Neural cell (in vitro differentiated cells): ENCODE results near the gene PTPN7. TPM values are rescaled to one million over a fixed set of nuclear protein-coding genes. Genes with fewer than 3 reads are reported as not detected.

Experiments used
- H2AFZ ChIP-seq: fragments of 200-600, 300-800 bp; sonication (generic), shearing (Covaris generic); 2 replicates; pipeline ENCODE4 v1.6.0; 2014; ENCODE audit warnings: low read depth, mild to moderate bottlenecking, antibody characterized with exemption, low read length, moderate library complexity
- H3F3A ChIP-seq: fragments of 200-600 bp; shearing (Covaris generic); 2 replicates; pipeline ENCODE4 v1.6.1; 2016; ENCODE audit warnings: mild to moderate bottlenecking, moderate library complexity, mixed read lengths, antibody characterized with exemption, low read length; ENCODE audit not compliant: insufficient read depth, poor library complexity, severe bottlenecking
- H3K27ac ChIP-seq: fragments of 200-600, 300-800 bp; sonication (generic), shearing (Covaris generic); 2 replicates; pipeline ENCODE4 v1.5.1; 2014; ENCODE audit warnings: mild to moderate bottlenecking, low read length, moderate library complexity
- H3K27me3 ChIP-seq: fragments of 300-800, 200-600 bp; sonication (generic), shearing (Covaris generic); 2 replicates; pipeline ENCODE4 v1.6.0; 2014; ENCODE audit warnings: mild to moderate bottlenecking, low read depth, low read length, moderate library complexity; ENCODE audit not compliant: insufficient read depth
- H3K36me3 ChIP-seq: fragments of 300-800, 200-600 bp; sonication (generic), shearing (Covaris generic); 2 replicates; pipeline ENCODE4 v1.5.1; 2014; ENCODE audit warnings: mild to moderate bottlenecking, antibody characterized with exemption, low read length, moderate library complexity; ENCODE audit not compliant: insufficient read depth
- H3K4me2 ChIP-seq: fragments of 300-800, 200-600 bp; sonication (generic), shearing (Covaris generic); 2 replicates; pipeline ENCODE4 v1.6.0; 2014; ENCODE audit warnings: mild to moderate bottlenecking, low read length
- H3K4me3 ChIP-seq: fragments of 300-800, 200-600 bp; sonication (generic), shearing (Covaris generic); 2 replicates; pipeline ENCODE4 v1.5.1; 2014; ENCODE audit warnings: mild to moderate bottlenecking, low read length, moderate library complexity
- H3K79me2 ChIP-seq: fragments of 200-600 bp; shearing (Covaris generic); replicated peaks from 2 replicates; pipeline ENCODE4 v1.6.0; 2014; ENCODE audit warnings: mild to moderate bottlenecking, low read length, moderate library complexity; ENCODE audit not compliant: insufficient read depth
- H3K9ac ChIP-seq: fragments of 300-800, 200-600 bp; sonication (generic), shearing (Covaris generic); 2 replicates; pipeline ENCODE4 v1.6.1; 2016; ENCODE audit warnings: mild to moderate bottlenecking, low read length, mixed read lengths
- H3K9me2 ChIP-seq: fragments of 200-600 bp; shearing (Covaris generic); 2 replicates; pipeline ENCODE4 v1.6.1; 2016; ENCODE audit warnings: mild to moderate bottlenecking, low read length, mixed read lengths; ENCODE audit not compliant: insufficient read depth
- H3K9me3 ChIP-seq: fragments of 200-600, 300-800 bp; sonication (generic), shearing (Covaris generic); 2 replicates; pipeline ENCODE4 v1.6.1; 2016; ENCODE audit warnings: mild to moderate bottlenecking, mixed run types, low read length, moderate library complexity, mixed read lengths
- H4K20me1 ChIP-seq: fragments of 200-600 bp; shearing (Covaris generic); 2 replicates; pipeline ENCODE4 v1.6.1; 2016; ENCODE audit warnings: mild to moderate bottlenecking, mixed run types; ENCODE audit not compliant: insufficient read depth
- CTCF ChIP-seq: fragments of 450-650 bp; IDR thresholded peaks from 2 replicates; pipeline ENCODE4 v1.5.1; 2014; ENCODE audit warnings: antibody characterized with exemption, mild to moderate bottlenecking, moderate library complexity; ENCODE audit not compliant: poor library complexity, severe bottlenecking
- EP300 ChIP-seq: fragments of 450-650 bp; conservative IDR thresholded peaks from 2 replicates; pipeline ENCODE4 v1.6.1; 2014; ENCODE audit warnings: antibody characterized with exemption, mild to moderate bottlenecking, moderate library complexity; ENCODE audit not compliant: poor library complexity, severe bottlenecking
- EZH2 ChIP-seq: fragments of 200-600, 300-800 bp; shearing (Covaris generic), sonication (generic); IDR thresholded peaks from 2 replicates; pipeline ENCODE4 v1.6.1; 2014; ENCODE audit warnings: antibody characterized with exemption, low read length, borderline replicate concordance, mild to moderate bottlenecking; ENCODE audit not compliant: insufficient read depth, poor library complexity, severe bottlenecking
- MXI1 ChIP-seq: fragments of 450-650 bp; conservative IDR thresholded peaks from 2 replicates; pipeline ENCODE4 v1.6.1; 2014; ENCODE audit warnings: antibody characterized with exemption, mild to moderate bottlenecking; ENCODE audit not compliant: poor library complexity, severe bottlenecking
- POLR2AphosphoS5 ChIP-seq: IDR thresholded peaks from 2 replicates; pipeline ENCODE4 v1.6.1; 2012
- RAD21 ChIP-seq: fragments of 450-650 bp; conservative IDR thresholded peaks from 2 replicates; pipeline ENCODE4 v1.6.1; 2014; ENCODE audit warnings: antibody characterized with exemption, mild to moderate bottlenecking, moderate library complexity
- REST ChIP-seq: IDR thresholded peaks from 2 replicates; pipeline ENCODE4 v1.6.1; 2012; ENCODE audit warnings: borderline replicate concordance
- SMC3 ChIP-seq: fragments of 450-650 bp; conservative IDR thresholded peaks from 2 replicates; pipeline ENCODE4 v1.6.1; 2014; ENCODE audit warnings: antibody characterized with exemption, mild to moderate bottlenecking, moderate library complexity; ENCODE audit not compliant: poor library complexity
- TAF1 ChIP-seq: IDR thresholded peaks from 2 replicates; pipeline ENCODE4 v1.6.1; 2012; ENCODE audit warnings: low read depth
- polyA plus RNA-seq: library from polyadenylated mRNA; depleted of rRNA; stranded (reverse); fragments of >200 nt; gene quantifications from 2 replicates; pipeline ENCODE4 v1.2.3, GENCODE V29; 2014

The PTPN7 gene
- polyA plus RNA-seq, 1 donor from 2014 or later, result 2.1 TPM

- no peaks in the 10 kb centered on the region for H3K36me3 ChIP-seq
- no peak overlapping the region for H3K4me2 ChIP-seq
- H3K9ac ChIP-seq, result no peak overlapping the region
- no peaks in the 10 kb centered on the region for H3K79me2 ChIP-seq
- H3F3A ChIP-seq, result no peaks in the 10 kb centered on the region
- TF ChIP-seq EZH2 (no peak), MXI1 (no peak), EP300 (no peak), SMC3 (no peak), TAF1 (no peak), CTCF (no peak), POLR2AphosphoS5 (no peak), REST (no peak), RAD21 (no peak)
- no peak overlapping the region for H2AFZ ChIP-seq
- H3K27me3 ChIP-seq, result no peaks in the 10 kb centered on the region
- no peaks in the 10 kb centered on the region for H4K20me1 ChIP-seq
- no peaks in the 10 kb centered on the region for H3K9me3 ChIP-seq
- no peaks in the 10 kb centered on the region for H3K9me2 ChIP-seq
- H3K4me3 ChIP-seq, result no peak overlapping the region
- H3K27ac ChIP-seq, result no peak overlapping the region
Measured at GRCh38 chr1:202186327-202186726, 25.9 kb upstream of the PTPN7 start.

GRCh38 chr1:202184750-202185460, 24.5 kb upstream of the PTPN7 start:
- no peaks in the 10 kb centered on the region for H3F3A ChIP-seq
- H3K79me2 ChIP-seq, result no peaks in the 10 kb centered on the region
- no peaks in the 10 kb centered on the region for H3K9me3 ChIP-seq
- H3K4me2 ChIP-seq, result no peak overlapping the region
- no peaks in the 10 kb centered on the region for H4K20me1 ChIP-seq
- no peaks in the 10 kb centered on the region for H3K9me2 ChIP-seq
- H3K9ac ChIP-seq, result no peak overlapping the region
- no peak overlapping the region for H3K4me3 ChIP-seq
- no peaks in the 10 kb centered on the region for H3K36me3 ChIP-seq
- H2AFZ ChIP-seq, result no peak overlapping the region
- H3K27ac ChIP-seq, result no peak overlapping the region
- TF ChIP-seq MXI1 (no peak), EZH2 (no peak), REST (no peak), EP300 (no peak), RAD21 (peak; percentile 74), TAF1 (no peak), CTCF (peak; percentile 81), SMC3 (peak; percentile 82), POLR2AphosphoS5 (no peak)
- no peaks in the 10 kb centered on the region for H3K27me3 ChIP-seq
